HG02588 (cell line): ENCODE data around the gene PRPF19.

ENCODE experiments used
- ATAC-seq: cut with Tn5 transposase; IDR thresholded peaks from one replicate; pipeline ENCODE4 v1.9.1; 2021; ENCODE audit warnings: mild to moderate bottlenecking, moderate library complexity; ENCODE audit not compliant: unreplicated experiment

Gene PRPF19

DNA sequence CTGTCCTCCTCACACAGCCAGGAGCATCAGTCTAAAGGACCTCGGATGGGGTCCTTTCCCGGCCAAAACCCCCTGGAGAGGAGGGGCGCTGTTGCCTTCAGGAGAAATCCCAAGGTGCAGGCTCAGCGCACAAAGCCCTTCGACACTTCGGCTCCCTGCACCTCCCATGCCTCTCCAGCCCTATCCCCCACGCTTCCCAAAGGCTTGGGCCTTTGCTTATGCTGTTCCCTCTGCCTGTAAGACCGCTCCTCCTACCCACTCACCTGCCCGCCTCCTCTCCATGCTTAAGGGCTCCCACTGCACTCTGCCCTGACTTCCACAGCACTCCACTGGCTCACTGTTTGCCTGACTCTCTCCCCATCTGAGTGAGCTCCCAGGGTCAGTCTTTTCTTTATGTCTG, 32.1 kb upstream of the PRPF19 start:
- no peak for ATAC-seq

- ATAC-seq = no peak
These were observed 31.4 kb upstream of the PRPF19 start for GRCh38 chr11:60937811-60938210.

DNA sequence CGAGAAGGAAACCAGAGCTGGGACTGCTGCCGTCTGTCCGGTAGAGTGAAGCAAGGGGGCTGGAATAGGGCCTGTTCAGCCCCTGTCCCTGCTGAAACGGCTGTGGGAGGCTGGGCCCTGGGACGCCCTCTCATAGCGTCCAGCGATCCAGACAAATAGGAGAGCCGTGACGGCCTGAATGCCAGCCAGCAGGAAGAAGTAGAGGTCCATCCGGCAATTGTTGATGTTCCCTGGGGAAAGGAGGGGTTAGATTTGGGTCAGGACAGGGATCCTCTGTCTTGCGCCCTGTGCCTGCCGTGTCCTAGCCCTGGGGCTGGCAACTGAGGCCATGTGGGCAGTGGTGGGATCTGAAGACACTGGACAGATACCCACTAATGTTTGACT, 30.8 kb upstream of the PRPF19 start:
- ATAC-seq = no peak

- ATAC-seq = no peak
These were observed 30.2 kb upstream of the PRPF19 start for GRCh38 chr11:60936467-60937143.

DNA sequence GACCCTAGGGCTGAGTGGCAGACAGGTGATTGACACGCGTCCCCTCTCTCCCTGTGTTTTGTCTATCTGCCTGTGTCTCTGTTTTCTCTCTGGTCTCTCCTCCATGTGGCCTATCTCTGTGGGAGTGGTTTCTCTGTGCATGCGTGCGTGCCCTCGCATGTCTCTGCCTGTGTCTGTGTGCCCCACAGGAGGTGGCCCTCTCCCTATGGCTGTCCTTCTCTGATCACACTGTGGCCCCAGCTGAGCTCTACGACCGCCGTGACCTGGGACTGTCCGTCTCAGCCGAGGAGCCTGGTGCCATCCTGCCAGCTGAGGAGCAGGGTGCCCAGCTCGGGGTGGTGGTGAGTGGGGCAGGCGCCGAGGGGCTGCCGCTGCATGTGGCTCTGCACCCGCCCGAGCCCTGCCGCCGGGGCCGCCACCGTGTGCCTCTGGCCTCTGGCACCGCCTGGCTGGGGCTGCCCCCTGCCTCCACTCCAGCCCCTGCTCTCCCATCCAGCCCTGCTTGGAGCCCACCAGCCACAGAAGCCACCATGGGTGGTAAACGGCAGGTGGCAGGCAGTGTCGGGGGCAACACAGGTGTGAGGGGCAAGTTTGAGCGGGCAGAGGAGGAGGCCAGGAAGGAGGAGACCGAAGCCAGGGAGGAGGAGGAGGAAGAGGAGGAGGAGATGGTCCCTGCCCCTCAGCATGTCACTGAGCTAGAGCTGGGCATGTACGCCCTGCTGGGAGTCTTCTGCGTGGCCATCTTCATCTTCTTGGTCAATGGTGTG, 29.5 kb upstream of the PRPF19 start:
- ATAC-seq = no peak

- no peak for ATAC-seq
These were observed 28.6 kb upstream of the PRPF19 start for GRCh38 chr11:60934790-60935605.

DNA sequence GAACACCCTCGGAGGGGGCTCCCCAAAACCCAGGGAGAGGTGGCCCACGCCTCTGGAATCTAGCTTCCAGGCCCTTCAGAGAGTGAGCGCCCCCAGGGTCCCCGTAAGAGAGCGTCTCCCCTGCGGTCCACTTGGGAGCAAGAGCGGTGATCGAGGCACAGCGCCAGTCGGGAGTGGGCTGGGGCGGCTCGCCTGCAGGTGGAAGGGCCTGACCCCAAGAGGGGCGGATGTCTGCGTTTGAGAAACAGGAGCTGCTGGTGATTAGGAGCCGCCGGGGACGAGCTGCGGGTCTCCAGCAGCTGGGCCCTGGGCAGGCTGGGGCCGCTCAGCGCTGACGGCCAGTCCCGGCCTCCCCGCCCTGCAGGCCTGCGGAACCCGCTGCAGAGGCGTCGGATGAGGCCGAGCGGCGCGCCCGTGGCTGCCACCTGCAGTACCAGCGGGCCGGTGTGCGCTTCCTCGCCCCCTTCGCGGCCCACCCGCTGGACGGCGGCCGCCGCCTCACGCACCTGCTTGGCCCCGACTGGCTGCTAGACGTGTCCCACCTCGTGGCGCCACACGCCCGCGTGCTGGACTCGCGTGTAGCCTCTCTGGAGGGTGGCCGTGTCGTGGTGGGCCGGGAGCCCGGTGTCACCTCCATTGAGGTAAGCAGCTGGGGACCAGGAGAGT, 27.9 kb upstream of the PRPF19 start:
- ATAC-seq = no peak

DNA sequence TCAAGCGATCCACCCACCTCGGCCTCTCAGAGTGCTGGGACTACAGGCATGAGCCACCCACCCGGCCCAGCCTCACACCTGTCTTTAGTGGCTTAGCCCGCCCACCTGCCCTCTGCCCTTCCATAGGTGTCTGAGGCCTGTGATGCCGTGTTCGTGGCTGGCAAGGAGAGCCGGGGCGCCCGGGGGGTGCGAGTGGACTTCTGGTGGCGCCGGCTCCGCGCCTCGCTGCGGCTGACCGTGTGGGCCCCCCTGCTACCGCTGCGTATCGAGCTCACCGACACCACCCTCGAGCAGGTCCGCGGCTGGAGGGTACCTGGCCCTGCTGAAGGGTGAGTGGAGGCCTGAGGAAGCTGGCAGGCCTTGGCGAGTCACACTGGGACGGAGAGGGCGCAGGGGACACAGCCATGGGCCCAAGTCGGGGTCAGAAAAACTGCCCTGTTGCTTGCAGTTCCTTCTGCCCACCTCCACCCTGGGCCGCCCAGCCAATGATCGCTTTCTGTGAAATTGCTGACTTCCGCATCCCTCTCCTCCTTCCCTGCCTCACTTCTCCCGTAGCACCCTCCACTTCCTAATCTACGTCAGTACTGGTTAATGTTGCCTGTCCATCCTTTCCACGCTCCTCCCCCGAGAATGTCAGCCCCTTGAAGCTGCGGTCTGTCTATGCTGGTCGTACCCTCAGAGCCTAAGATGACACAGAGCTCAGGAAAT, 27.2 kb upstream of the PRPF19 start:
- no peak for ATAC-seq

DNA sequence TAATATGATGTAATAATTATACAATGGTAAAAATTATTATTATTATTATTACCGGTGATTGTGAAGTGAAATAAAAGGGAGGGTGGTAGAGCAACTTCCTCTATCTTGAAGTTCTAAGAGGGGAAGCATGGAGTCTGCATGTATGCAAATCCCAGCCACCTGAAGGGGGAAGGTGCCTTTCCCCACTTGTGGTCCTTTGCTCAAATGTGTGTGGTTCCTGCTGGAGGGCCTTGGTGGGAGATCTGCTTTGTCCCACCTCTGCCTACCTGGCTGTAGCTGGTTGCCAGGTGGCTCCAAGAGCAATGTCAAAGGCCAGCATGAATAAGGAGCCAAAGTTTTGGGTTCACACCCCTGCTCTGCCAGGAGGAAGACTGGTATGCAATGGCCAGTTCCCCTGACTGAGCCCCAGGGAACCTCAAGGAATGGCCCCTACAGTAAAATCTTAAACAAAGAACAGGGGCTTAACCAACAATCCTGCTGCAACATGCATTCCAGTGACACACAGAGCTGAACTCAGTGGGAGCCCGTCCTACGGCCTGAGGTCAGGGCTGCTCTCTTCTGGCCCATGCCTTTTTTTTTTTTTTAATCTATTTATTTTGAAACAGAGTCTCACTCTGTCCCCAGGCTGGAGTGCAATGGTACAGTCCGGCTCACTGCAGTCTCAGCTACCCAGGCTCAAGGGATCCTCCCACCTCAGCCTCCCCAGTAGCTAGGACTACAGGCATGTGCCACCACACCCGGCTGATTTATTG, 26.4 kb upstream of the PRPF19 start:
- no peak for ATAC-seq

- ATAC-seq = no peak
These were observed 25.5 kb upstream of the PRPF19 start for GRCh38 chr11:60931917-60932316.

- ATAC-seq = no peak
These were observed 24.0 kb upstream of the PRPF19 start for GRCh38 chr11:60930394-60930793.

- ATAC-seq = no peak
These were observed 23.4 kb upstream of the PRPF19 start for GRCh38 chr11:60929764-60930163.

GRCh38 chr11:60928563-60929001, 22.2 kb upstream of the PRPF19 start:
- ATAC-seq = no peak

GRCh38 chr11:60927600-60927999, 21.2 kb upstream of the PRPF19 start:
- no peak for ATAC-seq

- no peak for ATAC-seq
These were observed 20.7 kb upstream of the PRPF19 start for GRCh38 chr11:60927061-60927592.

GRCh38 chr11:60926500-60926899, 20.1 kb upstream of the PRPF19 start:
- no peak for ATAC-seq

GRCh38 chr11:60925868-60926267, 19.5 kb upstream of the PRPF19 start:
- ATAC-seq = no peak

DNA sequence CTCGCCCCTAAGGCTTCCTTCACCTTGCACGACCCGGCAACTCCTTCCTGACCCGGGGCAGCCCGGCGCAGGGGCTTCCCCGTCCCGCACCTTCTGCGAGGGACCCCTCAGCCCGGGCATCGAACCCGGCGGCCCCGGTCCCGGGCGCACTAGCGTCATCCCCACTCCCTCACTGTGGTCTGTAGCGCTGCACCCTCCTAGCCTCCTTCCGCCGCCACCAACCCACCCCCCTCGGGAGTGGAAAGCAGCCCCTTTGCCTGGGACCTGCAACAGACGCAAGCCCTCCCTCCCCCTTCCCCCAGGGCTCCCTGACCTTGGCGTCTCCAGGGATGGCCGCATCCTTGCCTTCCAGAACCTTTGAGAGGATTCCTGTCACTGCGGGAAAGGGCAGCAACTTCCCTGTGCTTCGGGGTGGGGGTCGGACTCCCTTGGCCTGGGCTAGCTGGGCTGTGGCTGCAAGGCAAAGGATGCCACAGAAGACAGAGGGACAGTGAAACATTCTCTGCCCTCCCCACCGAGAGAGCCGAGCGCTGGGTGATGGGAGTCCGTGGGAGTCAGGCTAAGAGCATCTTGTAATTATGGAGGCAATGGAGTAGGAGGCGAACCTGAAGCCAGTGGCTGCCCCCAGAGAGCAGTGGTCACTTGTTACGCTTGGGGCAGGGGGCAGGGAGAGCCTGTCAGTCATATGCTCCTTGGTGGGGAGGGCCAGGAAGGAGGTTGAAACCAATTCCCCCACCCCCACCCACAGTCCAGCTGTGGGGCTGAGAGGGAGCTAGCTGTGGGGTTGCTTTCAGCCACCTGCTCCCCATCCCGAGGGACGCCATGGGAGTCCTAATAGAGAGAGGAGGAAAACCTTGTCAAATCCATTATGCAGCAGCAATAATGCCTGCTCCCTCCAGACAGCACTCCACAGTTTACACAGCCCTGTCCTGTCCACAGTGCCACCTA, 18.8 kb upstream of the PRPF19 start:
- no peak for ATAC-seq
